Fibroblast of pulmonary artery (primary cell): ENCODE results near the gene ADAMTS2.

Experiments used
- DNase-seq: peaks from one replicate; pipeline ENCODE4 v3.0.0-alpha.2; 2010; ENCODE audit warnings: low read depth
- H3K4me3 ChIP-seq: replicated peaks from 2 replicates; pipeline ENCODE4 v1.5.1; 2011; ENCODE audit warnings: low read depth, mild to moderate bottlenecking, control low read depth, low read length, moderate library complexity
- CTCF ChIP-seq: IDR thresholded peaks from 2 replicates; pipeline ENCODE4 v1.5.1; 2011; ENCODE audit warnings: mild to moderate bottlenecking, control low read depth, low read length, inconsistent platforms; ENCODE audit errors: missing control alignments

ADAMTS2 gene

DNA sequence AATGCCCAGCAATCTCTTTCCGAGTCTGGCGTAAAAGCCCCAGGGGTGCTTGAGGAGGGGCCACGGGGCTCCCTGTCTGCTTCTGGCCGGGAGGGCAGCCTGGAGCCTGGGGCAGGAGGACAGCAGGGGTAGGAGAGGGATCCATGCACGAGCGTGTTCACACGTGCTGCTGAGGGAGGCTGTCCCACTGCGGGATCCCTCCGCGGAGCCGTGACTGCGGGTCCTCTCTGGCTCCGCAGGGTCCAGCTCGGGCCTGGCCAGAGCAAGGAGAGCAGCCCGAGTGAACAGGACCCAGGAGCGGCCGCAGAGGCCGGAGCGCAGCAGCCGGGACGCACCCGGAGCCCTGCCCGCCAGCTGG, 206.7 kb downstream of the ADAMTS2 start:
- TF ChIP-seq CTCF = no peak
- no peak for DNase-seq
- H3K4me3 ChIP-seq = no peak overlapping the region

DNA sequence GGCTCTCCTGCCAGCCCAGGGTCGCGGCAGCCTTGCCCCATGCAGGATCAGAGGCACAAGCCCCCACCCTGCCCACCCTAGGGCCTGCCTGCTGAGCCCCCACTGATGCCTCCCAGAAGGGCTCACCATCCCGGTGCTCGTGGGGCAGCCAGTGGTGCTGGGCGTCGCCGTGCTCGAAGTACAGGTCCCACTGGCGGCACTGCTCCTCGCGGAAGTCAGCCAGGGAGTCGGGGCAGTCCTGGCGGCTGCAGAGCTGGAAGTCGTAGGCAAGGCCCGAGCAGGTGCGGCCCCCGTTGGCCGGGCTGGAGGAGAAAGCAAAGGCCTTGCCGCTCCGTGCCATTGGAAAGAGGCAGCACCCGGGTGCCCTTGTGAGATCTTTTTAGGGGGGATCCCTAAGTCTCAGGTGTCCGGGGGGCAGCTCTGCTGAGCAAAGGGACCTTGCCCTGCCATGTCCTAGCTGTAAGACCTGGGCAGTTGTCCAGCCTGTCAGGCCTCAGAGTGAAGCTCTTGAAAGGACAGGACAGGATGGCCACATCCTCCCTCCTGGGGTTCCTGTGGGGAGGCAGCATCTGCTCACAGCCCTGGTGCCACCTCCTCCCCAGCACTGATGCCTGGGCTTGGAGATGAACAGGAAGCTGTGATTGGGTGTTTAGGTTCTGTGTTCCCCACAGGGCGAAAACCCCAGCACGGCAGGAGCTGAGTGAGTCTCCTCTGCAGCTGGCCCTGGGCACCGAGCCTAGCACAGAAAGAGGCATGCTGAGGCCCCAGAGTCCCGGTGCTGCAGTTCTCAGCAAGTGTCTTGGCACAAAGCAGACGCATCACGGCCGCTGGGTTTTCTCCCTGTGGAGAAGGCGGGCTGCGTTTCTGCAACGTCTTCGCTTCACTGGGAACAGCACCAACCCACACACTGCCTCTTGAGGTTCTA, 207.4 kb downstream of the ADAMTS2 start:
- DNase-seq = no peak
- no peak for TF ChIP-seq CTCF
- no peak overlapping the region for H3K4me3 ChIP-seq

GRCh38 chr5:179137016-179137642, 208.1 kb downstream of the ADAMTS2 start:
- DNase-seq = no peak
- H3K4me3 ChIP-seq = no peak overlapping the region
- TF ChIP-seq CTCF = no peak

GRCh38 chr5:179135441-179136215, 209.6 kb downstream of the ADAMTS2 start:
- DNase-seq = no peak
- no peak overlapping the region for H3K4me3 ChIP-seq
- no peak for TF ChIP-seq CTCF

DNA sequence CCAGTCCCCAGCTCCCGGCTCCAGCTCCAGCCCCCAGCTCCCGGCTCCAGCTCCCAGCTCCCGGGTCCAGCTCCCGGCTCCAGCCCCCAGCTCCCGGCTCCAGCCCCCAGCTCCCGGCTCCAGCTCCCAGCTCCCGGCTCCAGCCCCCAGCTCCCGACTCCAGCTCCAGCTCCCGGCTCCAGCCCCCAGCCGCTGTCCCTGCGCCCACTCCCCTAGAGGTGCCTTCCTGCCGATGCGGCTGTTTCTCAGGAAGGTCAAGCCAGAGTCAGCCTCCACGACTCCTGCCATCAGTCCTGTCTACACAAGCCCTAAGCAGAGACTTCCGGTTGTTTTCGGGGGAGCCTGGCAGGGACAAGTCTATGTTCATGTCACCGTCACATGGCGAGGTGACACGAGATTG, 210.3 kb downstream of the ADAMTS2 start:
- TF ChIP-seq CTCF = no peak
- H3K4me3 ChIP-seq = no peak overlapping the region
- DNase-seq = no peak

GRCh38 chr5:179134511-179134910, 210.8 kb downstream of the ADAMTS2 start:
- no peak overlapping the region for H3K4me3 ChIP-seq
- TF ChIP-seq CTCF = no peak
- DNase-seq = no peak
